ENCODE results near the gene OR52E5.

DNA sequence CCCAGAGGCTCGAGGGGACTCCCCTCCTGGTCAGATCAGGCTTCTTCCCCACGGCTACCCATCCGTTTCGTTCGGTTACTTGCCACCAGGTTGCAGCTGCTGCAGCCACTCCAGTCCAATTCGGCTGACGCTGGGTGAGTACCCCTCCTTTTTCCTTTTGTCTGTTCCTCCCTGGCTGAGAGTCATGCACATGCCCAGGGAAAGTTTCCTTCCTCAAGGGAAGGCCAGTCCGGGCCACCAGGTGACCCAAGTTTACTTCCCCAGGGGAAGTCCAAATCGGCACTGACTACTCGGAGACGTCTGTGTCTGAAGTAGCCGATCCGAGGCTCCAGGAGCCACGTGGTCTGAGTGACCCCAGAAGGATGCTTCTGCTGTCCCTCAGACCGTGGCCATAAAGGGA is 35.8 kb downstream of the OR52E5 start:
- TF ChIP-seq POLR2A (IDR thresholded peaks at IDR 0.05; ENCODE audit: low read length), result no peak
- no peak for TF ChIP-seq GATA1 (IDR thresholded peaks at IDR 0.05; ENCODE audit: low read depth, low read length)

Data from erythroblast (primary cell).